HG03469 (cell line): ENCODE measurements around the gene NFE2.
A peak's percentile ranks its signal among the peaks of the same experiment; 100 is the strongest.
"Not testable (repeated sequence)": the region's sequence is repeated elsewhere in the genome, so short reads cannot be mapped to it uniquely, and the experiment has no call there.

ENCODE experiments used
- ATAC-seq: cut with Tn5 transposase; IDR thresholded peaks from one replicate; pipeline ENCODE4 v1.9.1; 2021; ENCODE audit warnings: mild to moderate bottlenecking, moderate library complexity, moderate number of reproducible peaks; ENCODE audit not compliant: unreplicated experiment

NFE2 gene

GRCh38 chr12:54284070-54284780 is 16.6 kb downstream of the NFE2 start:
- ATAC-seq, result not testable (repeated sequence)

- ATAC-seq, result no peak
Measured at GRCh38 chr12:54282949-54283593, 17.7 kb downstream of the NFE2 start.

GRCh38 chr12:54281694-54282093 is 19.1 kb downstream of the NFE2 start:
- ATAC-seq, result not testable (repeated sequence)

GRCh38 chr12:54281261-54281638 is 19.6 kb downstream of the NFE2 start:
- ATAC-seq, result not testable (repeated sequence)

- ATAC-seq, result peak; percentile 81
Measured at GRCh38 chr12:54280468-54281260, 20.2 kb downstream of the NFE2 start, which contains the start of gene HNRNPA1. Gene HNRNPA1, plus strand, starts transcription at chr12:54280726. Its CDS starts 82 bp downstream, at chr12:54280808.

GRCh38 chr12:54279632-54280467 is 21.0 kb downstream of the NFE2 start, which contains the start of gene CBX5:
Gene CBX5, minus strand, starts transcription at chr12:54280122. Its CDS starts 22,472 bp downstream, at chr12:54257650.
- peak; percentile 61 for ATAC-seq

GRCh38 chr12:54279227-54279631 is 21.6 kb downstream of the NFE2 start:
- no peak for ATAC-seq

- ATAC-seq, result no peak
Measured at GRCh38 chr12:54277823-54278276, 23.0 kb downstream of the NFE2 start.

GRCh38 chr12:54276368-54276767 is 24.4 kb downstream of the NFE2 start:
- ATAC-seq, result no peak

- ATAC-seq, result no peak
Measured at GRCh38 chr12:54273981-54274380, 26.8 kb downstream of the NFE2 start.

- no peak for ATAC-seq
Measured at GRCh38 chr12:54272214-54272613, 28.6 kb downstream of the NFE2 start.

GRCh38 chr12:54270345-54270744 is 30.5 kb downstream of the NFE2 start:
- ATAC-seq, result no peak

GRCh38 chr12:54266852-54267251 is 34.0 kb downstream of the NFE2 start:
- ATAC-seq, result no peak

- ATAC-seq, result no peak
Measured at GRCh38 chr12:54265364-54265812, 35.4 kb downstream of the NFE2 start.

GRCh38 chr12:54262403-54262925 is 38.4 kb downstream of the NFE2 start:
- ATAC-seq, result no peak

GRCh38 chr12:54261815-54262402 is 38.9 kb downstream of the NFE2 start:
- no peak for ATAC-seq

- peak; percentile 66 for ATAC-seq
Measured at GRCh38 chr12:54259194-54260011, 41.4 kb downstream of the NFE2 start.

GRCh38 chr12:54258201-54258681 is 42.6 kb downstream of the NFE2 start:
- ATAC-seq, result no peak

- ATAC-seq, result no peak
Measured at GRCh38 chr12:54257332-54257731, 43.5 kb downstream of the NFE2 start.
